Progenitor cell of endocrine pancreas (in vitro differentiated cells): ENCODE measurements around the gene IL9R. TPM values are rescaled to one million over a fixed set of nuclear protein-coding genes. Genes with fewer than 3 reads are reported as not detected.
A peak's percentile ranks its signal among the peaks of the same experiment; 100 is the strongest.

Source experiments
- DNase-seq: peaks from one replicate; pipeline ENCODE4 v3.0.0; 2021; ENCODE audit warnings: low spot score; ENCODE audit not compliant: unreplicated experiment
- H3K27ac Mint-ChIP-seq: 2 replicates; pipeline ENCODE4 v1.8.0; 2021; ENCODE audit warnings: mild to moderate bottlenecking, moderate library complexity, mixed read lengths
- H3K27me3 Mint-ChIP-seq: 2 replicates; pipeline ENCODE4 v1.8.0; 2021; ENCODE audit warnings: mixed read lengths
- H3K36me3 Mint-ChIP-seq: 2 replicates; pipeline ENCODE4 v1.8.0; 2022; ENCODE audit warnings: mixed read lengths; ENCODE audit not compliant: insufficient read depth
- H3K4me1 Mint-ChIP-seq: 2 replicates; pipeline ENCODE4 v1.8.0; 2021; ENCODE audit warnings: low read depth, mixed read lengths
- H3K4me3 Mint-ChIP-seq: 2 replicates; pipeline ENCODE4 v1.8.0; 2021; ENCODE audit warnings: low read depth, mild to moderate bottlenecking, moderate library complexity, mixed read lengths
- H3K9me3 Mint-ChIP-seq: 2 replicates; pipeline ENCODE4 v1.8.0; 2021; ENCODE audit warnings: low read depth, mixed read lengths
- CTCF ChIP-seq: fragments of 200-600 bp; sonication (generic); IDR thresholded peaks from one replicate; pipeline ENCODE4 v1.5.0; 2021; ENCODE audit warnings: antibody characterized with exemption, mild to moderate bottlenecking; ENCODE audit not compliant: unreplicated experiment
- total RNA-seq: library from RNA; stranded (reverse); gene quantifications from 2 replicates; pipeline ENCODE4 v1.2.1, GENCODE V29; 2021

Gene IL9R
- total RNA-seq, 1 donor from 2014 or later = not detected

GRCh38 chrX:155956099-155956498 lies 41.4 kb upstream of the IL9R start:
- H3K9me3 Mint-ChIP-seq = peaks cover 6% of the 10 kb centered on the region
- peaks cover 3% of the 10 kb centered on the region for H3K36me3 Mint-ChIP-seq
- H3K4me1 Mint-ChIP-seq = peaks cover 6% of the 10 kb centered on the region
- DNase-seq = no peak
- no peak overlapping the region for H3K27ac Mint-ChIP-seq
- H3K27me3 Mint-ChIP-seq = no peaks in the 10 kb centered on the region
- no peak for TF ChIP-seq CTCF
- H3K4me3 Mint-ChIP-seq = no peak overlapping the region

GRCh38 chrX:155956649-155957048 lies 40.8 kb upstream of the IL9R start:
- Mint-ChIP-seq H3K9me3 (peaks cover 9% of the 10 kb centered on the region), H3K27me3 (no peaks in the 10 kb centered on the region), H3K4me3 (no peak overlapping the region), H3K36me3 (peaks cover 3% of the 10 kb centered on the region), H3K4me1 (peaks cover 6% of the 10 kb centered on the region), H3K27ac (no peak overlapping the region)
- no peak for TF ChIP-seq CTCF
- DNase-seq = no peak

GRCh38 chrX:155957843-155958242 lies 39.7 kb upstream of the IL9R start:
- TF ChIP-seq CTCF = no peak
- H3K4me3 Mint-ChIP-seq = peak overlapping the region; percentile 16
- H3K4me1 Mint-ChIP-seq = peaks cover 6% of the 10 kb centered on the region
- peak overlapping the region; percentile 33 for H3K27ac Mint-ChIP-seq
- peaks cover 3% of the 10 kb centered on the region for H3K36me3 Mint-ChIP-seq
- no peaks in the 10 kb centered on the region for H3K27me3 Mint-ChIP-seq
- no peak for DNase-seq
- peaks cover 15% of the 10 kb centered on the region for H3K9me3 Mint-ChIP-seq

- no peaks in the 10 kb centered on the region for H3K27me3 Mint-ChIP-seq
- no peak overlapping the region for H3K27ac Mint-ChIP-seq
- H3K9me3 Mint-ChIP-seq = peaks cover 20% of the 10 kb centered on the region
- TF ChIP-seq CTCF = no peak
- H3K4me3 Mint-ChIP-seq = no peak overlapping the region
- H3K4me1 Mint-ChIP-seq = peaks cover 6% of the 10 kb centered on the region
- H3K36me3 Mint-ChIP-seq = peaks cover 3% of the 10 kb centered on the region
- DNase-seq = no peak
Measured at GRCh38 chrX:155959018-155959587, 38.4 kb upstream of the IL9R start.

GRCh38 chrX:155962906-155963305 lies 34.6 kb upstream of the IL9R start:
- peaks cover 33% of the 10 kb centered on the region for H3K9me3 Mint-ChIP-seq
- no peak overlapping the region for H3K4me3 Mint-ChIP-seq
- TF ChIP-seq CTCF = no peak
- no peaks in the 10 kb centered on the region for H3K36me3 Mint-ChIP-seq
- H3K27ac Mint-ChIP-seq = no peak overlapping the region
- no peaks in the 10 kb centered on the region for H3K27me3 Mint-ChIP-seq
- no peak for DNase-seq
- peaks cover 4% of the 10 kb centered on the region for H3K4me1 Mint-ChIP-seq
